Small intestine (tissue), 7 donors: ENCODE measurements around the gene CTAGE1. TPM values are rescaled to one million over a fixed set of nuclear protein-coding genes. Genes with fewer than 3 reads are reported as not detected.
"Not testable (repeated sequence)": the region's sequence is repeated elsewhere in the genome, so short reads cannot be mapped to it uniquely, and the experiment has no call there.

ENCODE experiments used
- DNase-seq, 2 donors: peaks; one replicate each; pipeline versions ENCODE4 v3.0.0 to v3.0.0-alpha.2; 2013
- FAIRE-seq: peaks from 2 replicates; lab custom pipeline; 2012; peaks lifted over from hg19 to GRCh38; lab: Jason Lieb, UNC
- H3K27ac ChIP-seq, 3 donors: one replicate each; pipeline ENCODE4 v1.5.1; 2013; ENCODE audit warnings: low read length in 2 of 3, mild to moderate bottlenecking in 2 of 3, control low read depth in 1 of 3, inconsistent platforms in 1 of 3, low read depth in 1 of 3, moderate library complexity in 1 of 3
- H3K27me3 ChIP-seq, 3 donors: one replicate each; pipeline ENCODE4 v1.6.1; 2013; ENCODE audit warnings: low read length in 3 of 3, inconsistent platforms in 1 of 3; ENCODE audit not compliant: control insufficient read depth in 3 of 3, insufficient read depth in 3 of 3
- H3K36me3 ChIP-seq, 3 donors: one replicate each; pipeline ENCODE4 v1.6.1; 2013; ENCODE audit warnings: low read length in 3 of 3, inconsistent platforms in 1 of 3, low read depth in 1 of 3, mild to moderate bottlenecking in 1 of 3, moderate library complexity in 1 of 3; ENCODE audit not compliant: control insufficient read depth in 3 of 3, insufficient read depth in 2 of 3
- H3K4me1 ChIP-seq, 3 donors: one replicate each; pipeline ENCODE4 v1.6.1; 2013; ENCODE audit warnings: low read length in 2 of 3, inconsistent platforms in 1 of 3, low read depth in 1 of 3, mild to moderate bottlenecking in 1 of 3, moderate library complexity in 1 of 3; ENCODE audit not compliant: control insufficient read depth in 3 of 3, insufficient read depth in 2 of 3
- H3K4me3 ChIP-seq, 3 donors: one replicate each; pipeline ENCODE4 v1.5.1; 2013; ENCODE audit warnings: low read length in 3 of 3, control low read depth in 1 of 3, inconsistent platforms in 1 of 3, low read depth in 1 of 3, mild to moderate bottlenecking in 1 of 3, moderate library complexity in 1 of 3
- H3K9me3 ChIP-seq, 2 donors: one replicate each; pipeline ENCODE4 v1.6.1; 2013; ENCODE audit warnings: low read depth in 1 of 2, low read length in 1 of 2; ENCODE audit not compliant: control insufficient read depth in 2 of 2, insufficient read depth in 1 of 2
- WGBS, 3 donors: extraction: QIAGEN DNeasy Blood & Tissue Kit; methylation state at CpG; one replicate each; pipeline ENCODE4 v1.1.7; 2013; 5-methylcytosine and 5-hydroxymethylcytosine counted together
- polyA plus RNA-seq, 4 donors: library from polyadenylated mRNA; stranded (reverse) in 3 of 4; unstranded in 1 of 4; fragments of 200-250 nt in 3 of 4; fragments of 120-200 nt in 1 of 4; gene quantifications; one replicate each; pipeline versions ENCODE4 v1.2.1 to v1.2.3, GENCODE V29; 2013
- donor health status: healthy with polysubstance abuse.
- donor health status: control.
- donor health status: control.
- donor health status: Bipolar disorder and iron deficiency.
- donor health status: healthy.

CTAGE1 gene
- polyA plus RNA-seq, 4 donors = 0.10 TPM; not detected in 3

DNA sequence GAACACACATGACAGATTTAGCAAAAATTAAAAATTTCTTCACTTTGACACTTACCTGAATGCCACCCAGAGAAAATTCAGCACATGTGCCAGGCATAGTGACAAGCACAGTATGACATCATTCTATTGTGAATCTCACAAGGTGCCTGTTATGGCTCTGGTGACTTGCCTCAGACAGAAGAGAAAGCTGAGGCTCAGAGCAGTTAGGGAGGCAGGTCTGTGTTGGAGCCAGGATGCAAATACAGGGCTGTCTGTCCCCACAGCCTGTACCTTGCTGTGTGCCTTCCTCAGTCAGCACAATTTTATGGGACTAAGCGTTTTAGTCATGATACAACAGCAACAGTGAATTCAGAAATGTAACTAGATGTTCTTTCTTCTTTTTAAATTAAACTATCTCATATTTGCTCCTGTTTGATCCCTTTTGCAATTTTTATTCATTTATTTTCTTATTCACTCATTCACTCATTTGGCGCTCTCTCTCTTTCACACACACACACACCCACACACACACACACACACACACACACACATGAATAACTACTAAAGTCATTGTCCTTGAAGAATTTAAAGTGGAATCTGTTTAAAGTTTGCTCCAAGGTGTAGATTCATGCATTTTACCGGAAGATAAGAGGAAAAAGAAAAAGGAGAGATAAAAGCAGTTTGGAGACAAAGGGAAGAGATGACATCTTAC lies 37.9 kb upstream of the CTAGE1 start:
- FAIRE-seq (no peak), DNase-seq (no peak)
- WGBS, 3 donors = 84 to 88% (median 86%) methylated on average over 3 of the region's 3 CpGs
- no peak overlapping the region for H3K4me3 ChIP-seq
- no peaks in the 10 kb centered on the region for H3K27me3 ChIP-seq
- peaks cover 0 to 4% of the 10 kb centered on the region in 2 donors for H3K9me3 ChIP-seq
- peaks cover 2 to 14% (median 2%) of the 10 kb centered on the region in 3 donors for H3K4me1 ChIP-seq
- no peaks in the 10 kb centered on the region for H3K36me3 ChIP-seq
- no peak overlapping the region for H3K27ac ChIP-seq

DNA sequence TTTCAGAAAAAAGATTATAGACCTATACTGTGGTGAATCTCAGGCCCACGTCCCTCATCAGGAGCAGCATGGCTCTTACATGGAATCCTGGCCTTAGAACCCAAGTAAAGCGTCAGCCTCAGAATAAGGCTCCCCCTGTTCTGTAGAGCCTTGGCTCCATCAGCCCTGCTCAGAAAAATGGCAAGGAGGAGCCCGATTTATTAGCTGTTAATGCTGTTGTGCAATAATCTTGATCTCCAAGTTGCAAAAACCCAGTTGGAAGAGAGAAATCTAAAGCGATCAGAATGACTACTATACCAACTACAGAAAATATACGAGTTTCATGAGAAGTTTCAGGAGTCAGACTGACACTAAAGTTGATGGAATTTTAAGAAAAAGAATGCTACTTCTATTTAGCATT lies 35.6 kb upstream of the CTAGE1 start:
- Histone ChIP-seq H3K9me3 (peaks cover 0 to 8% of the 10 kb centered on the region in 2 donors), H3K27ac (no peak overlapping the region), H3K4me1 (peaks cover 2 to 14% (median 2%) of the 10 kb centered on the region in 3 donors), H3K36me3 (no peaks in the 10 kb centered on the region), H3K27me3 (no peaks in the 10 kb centered on the region), H3K4me3 (no peak overlapping the region)
- FAIRE-seq (no peak), DNase-seq (no peak)
- 79 to 82% (median 80%) methylated on average over 5 of the region's 5 CpGs for WGBS, 3 donors

DNA sequence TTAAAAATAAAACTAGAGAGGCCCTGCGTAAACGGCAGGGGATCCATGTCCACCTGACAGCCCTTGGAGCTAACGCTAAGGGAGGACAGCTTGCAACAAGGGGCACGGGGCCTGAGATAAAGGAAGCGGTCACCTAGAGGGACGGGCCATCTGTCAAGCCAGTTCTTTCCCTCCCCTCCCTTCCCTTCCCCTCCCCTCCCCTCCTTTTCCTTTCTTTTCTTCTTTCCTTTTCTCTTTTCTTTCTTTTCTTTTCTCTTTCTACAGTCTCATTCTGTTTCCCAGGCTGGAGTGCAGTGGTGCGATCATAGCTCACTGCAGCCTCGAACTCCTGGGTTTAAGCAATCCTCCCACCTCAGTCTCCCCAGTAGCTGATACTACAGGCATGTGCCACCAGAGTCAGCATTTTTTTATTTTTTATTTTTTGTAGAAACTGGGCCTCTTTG lies 34.5 kb upstream of the CTAGE1 start:
- no peak overlapping the region for H3K4me3 ChIP-seq
- no peaks in the 10 kb centered on the region for H3K36me3 ChIP-seq
- no peaks in the 10 kb centered on the region for H3K27me3 ChIP-seq
- no peak for FAIRE-seq
- 30 to 41% (median 31%) methylated on average over 8 of the region's 8 CpGs for WGBS, 3 donors
- H3K27ac ChIP-seq = peak overlapping the region; percentile 82 to 90 (median 83)
- peaks cover 2 to 16% (median 2%) of the 10 kb centered on the region in 3 donors for H3K4me1 ChIP-seq
- peak; percentile 38 to 70 for DNase-seq
- peaks cover 0 to 8% of the 10 kb centered on the region in 2 donors for H3K9me3 ChIP-seq

DNA sequence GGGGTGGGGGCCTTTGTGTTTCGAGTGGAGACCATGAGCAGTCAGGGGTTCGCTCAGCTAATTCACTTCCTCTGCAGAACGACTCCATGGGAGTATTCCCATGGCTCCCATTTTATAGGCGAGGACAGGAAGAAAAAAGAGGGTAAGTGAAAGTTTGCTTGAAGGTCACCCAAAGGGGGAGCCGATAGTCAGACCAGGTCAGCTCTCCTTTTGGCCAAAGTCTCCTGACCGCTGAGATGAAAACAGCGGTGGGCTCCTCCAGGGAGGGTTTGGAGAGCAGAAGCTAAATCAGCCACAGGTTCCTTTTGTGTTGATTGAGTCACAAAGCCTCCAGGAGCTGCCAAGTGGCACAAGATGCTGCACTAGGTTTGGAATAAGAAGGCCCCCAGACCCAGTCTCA lies 34.1 kb upstream of the CTAGE1 start:
- H3K36me3 ChIP-seq = no peaks in the 10 kb centered on the region
- peak overlapping the region; percentile 82 to 90 (median 83) for H3K27ac ChIP-seq
- peaks cover 0 to 8% of the 10 kb centered on the region in 2 donors for H3K9me3 ChIP-seq
- H3K27me3 ChIP-seq = no peaks in the 10 kb centered on the region
- no peak overlapping the region for H3K4me3 ChIP-seq
- FAIRE-seq (no peak), DNase-seq (no peak)
- H3K4me1 ChIP-seq = peaks cover 2 to 18% (median 2%) of the 10 kb centered on the region in 3 donors
- WGBS, 3 donors = 44 to 47% (median 47%) methylated on average over 7 of the region's 7 CpGs

DNA sequence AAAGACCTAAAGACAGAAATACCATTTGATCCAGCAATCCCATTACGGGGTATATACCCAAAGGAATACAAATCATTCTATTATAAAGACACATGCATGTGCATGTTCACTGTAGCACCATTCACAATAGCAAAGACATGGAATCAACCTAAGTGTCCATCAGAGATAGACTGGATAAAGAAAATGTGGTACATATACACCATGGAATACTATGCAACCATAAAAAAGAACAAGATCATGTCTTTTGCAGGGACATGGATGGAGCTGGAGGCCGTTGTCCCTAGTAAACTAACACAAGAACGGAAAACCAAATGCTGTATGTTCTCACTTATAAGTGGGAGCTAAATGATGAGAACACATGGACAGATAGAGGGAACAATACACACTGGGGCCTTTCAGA lies 33.1 kb upstream of the CTAGE1 start:
- WGBS, 3 donors = 91 to 97% (median 95%) methylated on average over 3 of the region's 3 CpGs
- DNase-seq, H3K36me3 ChIP-seq, H3K27me3 ChIP-seq, FAIRE-seq, H3K27ac ChIP-seq, H3K9me3 ChIP-seq, H3K4me3 ChIP-seq: not testable (repeated sequence)
- H3K4me1 ChIP-seq = peaks cover 0 to 18% (median 2%) of the 10 kb centered on the region in 3 donors

DNA sequence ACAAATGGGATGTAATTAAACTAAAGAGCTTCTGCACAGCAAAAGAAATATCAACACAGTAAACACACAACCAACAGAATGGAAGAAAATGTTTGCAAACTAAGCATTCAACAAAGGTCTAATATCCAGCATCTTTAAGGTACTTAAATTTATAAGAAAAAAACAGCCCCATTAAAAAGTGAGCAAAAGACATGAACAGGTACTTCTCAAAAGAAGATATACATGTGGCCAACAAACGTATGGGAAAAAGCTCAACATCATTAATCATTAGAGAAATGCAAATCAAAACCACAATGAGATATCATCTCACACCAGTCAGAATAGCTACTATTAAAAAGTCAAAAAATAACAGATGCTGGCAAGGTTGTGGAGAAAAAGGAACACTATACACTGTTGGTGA lies 32.6 kb upstream of the CTAGE1 start:
- H3K27ac ChIP-seq, H3K36me3 ChIP-seq, H3K27me3 ChIP-seq, FAIRE-seq, H3K9me3 ChIP-seq, DNase-seq, H3K4me3 ChIP-seq: not testable (repeated sequence)
- H3K4me1 ChIP-seq = peaks cover 0 to 18% (median 2%) of the 10 kb centered on the region in 3 donors
- WGBS, 3 donors = 19 to 53% (median 23%) methylated on average over 1 of the region's 1 CpG

DNA sequence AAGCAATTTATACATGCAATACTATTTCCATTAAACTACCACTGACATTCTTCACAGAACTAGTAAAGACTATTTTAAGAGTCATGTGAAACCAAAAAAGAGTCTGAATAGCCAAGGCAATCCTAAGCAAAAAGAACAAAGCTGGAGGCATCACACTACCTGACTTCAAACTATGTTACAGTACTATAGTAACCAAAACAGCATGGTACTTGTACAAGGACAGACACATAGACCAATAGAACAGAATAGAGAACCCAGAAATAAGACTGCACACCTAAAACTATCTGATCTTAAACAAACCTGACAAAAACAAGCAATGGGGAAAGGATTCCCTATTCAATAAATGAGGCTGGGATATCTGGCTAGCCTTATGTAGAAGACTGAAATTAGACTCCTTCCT lies 32.0 kb upstream of the CTAGE1 start:
- not testable (repeated sequence) for H3K27me3 ChIP-seq, H3K27ac ChIP-seq, H3K4me3 ChIP-seq, H3K36me3 ChIP-seq, DNase-seq, FAIRE-seq, H3K9me3 ChIP-seq
- peaks cover 0 to 18% (median 2%) of the 10 kb centered on the region in 3 donors for H3K4me1 ChIP-seq

DNA sequence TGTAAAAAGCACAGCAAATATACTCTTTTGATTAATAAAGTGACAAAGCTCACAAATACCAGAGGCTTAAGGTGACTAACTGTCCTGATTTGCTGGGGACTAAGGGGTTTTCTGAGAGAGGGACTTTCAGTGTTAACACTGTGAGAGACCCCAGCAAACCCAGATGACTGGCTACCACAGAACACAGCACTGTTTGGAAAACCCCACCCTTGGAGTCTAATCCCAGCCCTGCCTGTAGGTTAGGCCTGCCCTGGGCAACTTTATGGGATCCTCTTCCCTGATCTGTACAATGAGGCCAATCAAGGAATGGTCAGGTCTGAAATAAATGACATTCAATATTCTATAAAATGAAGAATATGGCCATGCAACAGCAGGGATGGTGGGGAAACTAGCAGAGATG lies 30.5 kb upstream of the CTAGE1 start:
- no peaks in the 10 kb centered on the region for H3K36me3 ChIP-seq
- FAIRE-seq (no peak), DNase-seq (no peak)
- no peaks in the 10 kb centered on the region for H3K27me3 ChIP-seq
- no peak overlapping the region for H3K27ac ChIP-seq
- no peak overlapping the region for H3K4me3 ChIP-seq
- peaks cover 0 to 16% (median 1%) of the 10 kb centered on the region in 3 donors for H3K4me1 ChIP-seq
- H3K9me3 ChIP-seq = peaks cover 0 to 8% of the 10 kb centered on the region in 2 donors
